ENCODE results near the gene THBD. TPM values are rescaled to one million over a fixed set of nuclear protein-coding genes. Genes with fewer than 3 reads are reported as not detected.

The THBD gene
- total RNA-seq, 4 donors from 2014 or later, result 17.8 to 38.2 (median 26.8) TPM

- no peak for TF ChIP-seq CTCF (IDR thresholded peaks at IDR 0.05; ENCODE audit: low read depth)
These were observed 42.0 kb downstream of the THBD start for GRCh38 chr20:23007462-23007861.

GRCh38 chr20:23005776-23006175, 43.7 kb downstream of the THBD start:
- TF ChIP-seq CTCF (IDR thresholded peaks at IDR 0.05; ENCODE audit: low read depth), result no peak

- no peak for TF ChIP-seq CTCF (IDR thresholded peaks at IDR 0.05; ENCODE audit: low read depth)
These were observed 45.5 kb downstream of the THBD start for GRCh38 chr20:23003881-23004460.

- no peak for TF ChIP-seq CTCF (IDR thresholded peaks at IDR 0.05; ENCODE audit: low read depth)
These were observed 46.3 kb downstream of the THBD start for GRCh38 chr20:23003077-23003635.

GRCh38 chr20:23002276-23002675, 47.2 kb downstream of the THBD start:
- no peak for TF ChIP-seq CTCF (IDR thresholded peaks at IDR 0.05; ENCODE audit: low read depth)

GRCh38 chr20:23000232-23000947, 49.1 kb downstream of the THBD start:
- TF ChIP-seq CTCF (IDR thresholded peaks at IDR 0.05; ENCODE audit: low read depth), result no peak

- no peak for TF ChIP-seq CTCF (IDR thresholded peaks at IDR 0.05; ENCODE audit: low read depth)
These were observed 49.7 kb downstream of the THBD start for GRCh38 chr20:22999756-23000155.
